Mesenchymal stem cell (in vitro differentiated cells and primary cell): ENCODE data around the gene GRID2.

ENCODE experiments used
- DNase-seq: peaks from one replicate; pipeline ENCODE4 v3.0.0-alpha.2; 2013
- H2AFZ ChIP-seq: one replicate; pipeline ENCODE4 v1.6.1; 2013; ENCODE audit warnings: low read depth, mild to moderate bottlenecking, control low read depth, inconsistent platforms, low read length, moderate library complexity
- H2AK5ac ChIP-seq: 2 replicates; pipeline ENCODE4 v1.6.1; 2013; ENCODE audit warnings: low read length, moderate library complexity, mild to moderate bottlenecking, inconsistent platforms; ENCODE audit not compliant: severe bottlenecking
- H2BK120ac ChIP-seq: one replicate; pipeline ENCODE4 v1.6.1; 2013; ENCODE audit warnings: low read depth, mild to moderate bottlenecking, inconsistent platforms, low read length, moderate library complexity
- H2BK12ac ChIP-seq, 2 experiments: one replicate each; pipeline ENCODE4 v1.6.1; 2013; ENCODE audit warnings: inconsistent platforms in 2 of 2, low read length in 2 of 2, mild to moderate bottlenecking in 2 of 2, moderate library complexity in 2 of 2, control low read depth in 1 of 2
- H2BK15ac ChIP-seq: one replicate; pipeline ENCODE4 v1.6.1; 2013; ENCODE audit warnings: mild to moderate bottlenecking, low read depth, inconsistent platforms; ENCODE audit not compliant: poor library complexity, severe bottlenecking
- H2BK5ac ChIP-seq: 2 replicates; pipeline ENCODE4 v1.6.1; 2013; ENCODE audit warnings: low read depth, mild to moderate bottlenecking, low read length, control low read depth, inconsistent platforms; ENCODE audit not compliant: poor library complexity, severe bottlenecking
- H3K14ac ChIP-seq, 2 experiments: one replicate each; pipeline ENCODE4 v1.6.1; 2013; ENCODE audit warnings: inconsistent platforms in 2 of 2, low read length in 2 of 2, control low read depth in 1 of 2, mild to moderate bottlenecking in 1 of 2, moderate library complexity in 1 of 2
- H3K18ac ChIP-seq, 2 experiments: one replicate each; pipeline ENCODE4 v1.6.1; 2013; ENCODE audit warnings: inconsistent platforms in 2 of 2, low read length in 2 of 2, control low read depth in 1 of 2, low read depth in 1 of 2, mild to moderate bottlenecking in 1 of 2
- H3K23ac ChIP-seq, 2 experiments: one replicate each; pipeline ENCODE4 v1.6.1; 2013; ENCODE audit warnings: inconsistent platforms in 2 of 2, low read length in 2 of 2, mild to moderate bottlenecking in 2 of 2, moderate library complexity in 2 of 2, control low read depth in 1 of 2
- H3K27ac ChIP-seq: 2 replicates; pipeline ENCODE4 v1.5.1; 2013; ENCODE audit warnings: mild to moderate bottlenecking, moderate library complexity, low read length, control low read depth, inconsistent platforms; ENCODE audit not compliant: poor library complexity, severe bottlenecking
- H3K27me3 ChIP-seq, 2 experiments: 2 replicates each; pipeline versions ENCODE4 v1.6.1 to v1.7.0; 2013; ENCODE audit warnings: low read length in 2 of 2, mild to moderate bottlenecking in 2 of 2, moderate library complexity in 2 of 2, control low read depth in 1 of 2, inconsistent platforms in 1 of 2; ENCODE audit not compliant: control insufficient read depth in 1 of 2, insufficient read depth in 1 of 2
- H3K36me3 ChIP-seq, 2 experiments: 2 replicates each; pipeline versions ENCODE4 v1.6.1 to v1.7.0; 2013; ENCODE audit warnings: low read length in 2 of 2, control low read depth in 1 of 2, inconsistent platforms in 1 of 2, low read depth in 1 of 2, mild to moderate bottlenecking in 1 of 2; ENCODE audit not compliant: insufficient read depth in 2 of 2, control insufficient read depth in 1 of 2
- H3K4ac ChIP-seq, 2 experiments: one replicate each; pipeline ENCODE4 v1.6.1; 2013; ENCODE audit warnings: inconsistent platforms in 2 of 2, low read length in 2 of 2, mild to moderate bottlenecking in 2 of 2, moderate library complexity in 2 of 2, control low read depth in 1 of 2, low read depth in 1 of 2
- H3K4me1 ChIP-seq: 2 replicates; pipeline ENCODE4 v1.6.1; 2013; ENCODE audit warnings: low read depth, low read length, control low read depth; ENCODE audit not compliant: control insufficient read depth, insufficient read depth
- H3K4me2 ChIP-seq: 2 replicates; pipeline ENCODE4 v1.6.1; 2013; ENCODE audit warnings: low read length, mild to moderate bottlenecking, inconsistent platforms; ENCODE audit not compliant: poor library complexity, severe bottlenecking
- H3K4me3 ChIP-seq, 2 experiments: 2 replicates each; pipeline versions ENCODE4 v1.5.1 to v1.7.0; 2013; ENCODE audit warnings: low read length in 2 of 2, mild to moderate bottlenecking in 2 of 2, control low read depth in 1 of 2, low read depth in 1 of 2; ENCODE audit not compliant: insufficient read depth in 1 of 2
- H3K79me1 ChIP-seq: replicated peaks from 2 replicates; pipeline ENCODE4 v1.6.1; 2013; ENCODE audit warnings: mild to moderate bottlenecking, control low read depth, low read length, inconsistent platforms; ENCODE audit not compliant: poor library complexity, severe bottlenecking
- H3K9ac ChIP-seq: 2 replicates; pipeline ENCODE4 v1.7.0; 2013; ENCODE audit warnings: mild to moderate bottlenecking, low read length, moderate library complexity
- H3K9me3 ChIP-seq: 2 replicates; pipeline ENCODE4 v1.7.0; 2013; ENCODE audit warnings: mild to moderate bottlenecking, low read length; ENCODE audit not compliant: control insufficient read depth
- H4K8ac ChIP-seq: one replicate; pipeline ENCODE4 v1.6.1; 2013; ENCODE audit warnings: inconsistent platforms, mild to moderate bottlenecking, low read length, moderate library complexity
- H4K91ac ChIP-seq: one replicate; pipeline ENCODE4 v1.6.1; 2013; ENCODE audit warnings: mild to moderate bottlenecking, low read length, inconsistent platforms
- WGBS: methylation state at CpG from one replicate; pipeline ENCODE4 v1.1.7; 2013; ENCODE audit warnings: mixed read lengths; 5-methylcytosine and 5-hydroxymethylcytosine counted together

GRID2 gene

GRCh38 chr4:92658318-92658717 lies 354.6 kb downstream of the GRID2 start:
- Histone ChIP-seq H3K27ac (no peak overlapping the region), H3K27me3 (no peaks in the 10 kb centered on the region), H3K23ac (no peak overlapping the region), H2AK5ac (no peak overlapping the region), H2BK12ac (no peak overlapping the region), H4K91ac (no peak overlapping the region), H3K18ac (no peak overlapping the region), H4K8ac (no peak overlapping the region), H3K9ac (no peak overlapping the region), H3K4me2 (no peak overlapping the region), H3K9me3 (no peaks in the 10 kb centered on the region), H3K79me1 (no peaks in the 10 kb centered on the region), H2BK120ac (no peak overlapping the region), H3K4me3 (no peak overlapping the region), H3K4me1 (no peaks in the 10 kb centered on the region), H2BK5ac (no peak overlapping the region), H3K36me3 (no peaks in the 10 kb centered on the region), H2AFZ (no peak overlapping the region), H3K4ac (no peak overlapping the region), H3K14ac (no peak overlapping the region), H2BK15ac (no peak overlapping the region)
- DNase-seq = no peak
- WGBS = 55% methylated on average over 1 of the region's 2 CpGs

- no peak overlapping the region for H3K4me2 ChIP-seq
- no peak overlapping the region for H3K18ac ChIP-seq
- H3K4ac ChIP-seq = no peak overlapping the region
- H3K23ac ChIP-seq = no peak overlapping the region
- no peak overlapping the region for H3K27ac ChIP-seq
- no peak overlapping the region for H3K14ac ChIP-seq
- H2BK120ac ChIP-seq = no peak overlapping the region
- H2BK5ac ChIP-seq = no peak overlapping the region
- H4K8ac ChIP-seq = no peak overlapping the region
- no peak overlapping the region for H3K9ac ChIP-seq
- H3K79me1 ChIP-seq = no peaks in the 10 kb centered on the region
- 98% methylated on average over 1 of the region's 3 CpGs for WGBS
- no peak for DNase-seq
- no peaks in the 10 kb centered on the region for H3K4me1 ChIP-seq
- no peak overlapping the region for H4K91ac ChIP-seq
- H2BK15ac ChIP-seq = no peak overlapping the region
- H3K36me3 ChIP-seq = no peaks in the 10 kb centered on the region
- H3K4me3 ChIP-seq = no peak overlapping the region
- H3K27me3 ChIP-seq = no peaks in the 10 kb centered on the region
- H2AK5ac ChIP-seq = no peak overlapping the region
- H3K9me3 ChIP-seq = no peaks in the 10 kb centered on the region
- no peak overlapping the region for H2BK12ac ChIP-seq
- H2AFZ ChIP-seq = no peak overlapping the region
Observed at GRCh38 chr4:92677805-92678204, 374.0 kb downstream of the GRID2 start.

- DNase-seq = no peak
- Histone ChIP-seq H4K91ac (no peak overlapping the region), H3K9ac (no peak overlapping the region), H2AFZ (no peak overlapping the region), H3K23ac (no peak overlapping the region), H2BK120ac (no peak overlapping the region), H3K14ac (no peak overlapping the region), H3K18ac (no peak overlapping the region), H3K36me3 (no peaks in the 10 kb centered on the region), H3K4ac (no peak overlapping the region), H2BK12ac (no peak overlapping the region), H2BK15ac (no peak overlapping the region), H3K27me3 (no peaks in the 10 kb centered on the region), H3K4me1 (no peaks in the 10 kb centered on the region), H4K8ac (no peak overlapping the region), H3K79me1 (no peaks in the 10 kb centered on the region), H3K9me3 (no peaks in the 10 kb centered on the region), H2AK5ac (no peak overlapping the region), H3K4me3 (no peak overlapping the region), H3K27ac (no peak overlapping the region), H3K4me2 (no peak overlapping the region), H2BK5ac (no peak overlapping the region)
- WGBS = 96% methylated on average over 2 of the region's 4 CpGs
Observed at GRCh38 chr4:92678292-92678691, 374.5 kb downstream of the GRID2 start.

GRCh38 chr4:92679149-92679548 lies 375.4 kb downstream of the GRID2 start:
- Histone ChIP-seq H3K27ac (no peak overlapping the region), H2BK5ac (no peak overlapping the region), H3K23ac (no peak overlapping the region), H4K8ac (no peak overlapping the region), H2AFZ (no peak overlapping the region), H3K9me3 (no peaks in the 10 kb centered on the region), H3K18ac (no peak overlapping the region), H4K91ac (no peak overlapping the region), H3K4me2 (no peak overlapping the region), H3K14ac (no peak overlapping the region), H3K4ac (no peak overlapping the region), H2BK15ac (no peak overlapping the region), H2AK5ac (no peak overlapping the region), H3K4me3 (no peak overlapping the region), H3K27me3 (no peaks in the 10 kb centered on the region), H3K4me1 (no peaks in the 10 kb centered on the region), H3K79me1 (no peaks in the 10 kb centered on the region), H2BK120ac (no peak overlapping the region), H2BK12ac (no peak overlapping the region), H3K9ac (no peak overlapping the region), H3K36me3 (no peaks in the 10 kb centered on the region)
- no CpG with 5 or more reads among the region's 1 CpG for WGBS
- DNase-seq = no peak
